Vagina (tissue), 2 donors: Measurements from ENCODE around the gene PAPPA2. TPM values are rescaled to one million over a fixed set of nuclear protein-coding genes. Genes with fewer than 3 reads are reported as not detected.
A peak's percentile ranks its signal among the peaks of the same experiment; 100 is the strongest.
"Not testable (repeated sequence)": the region's sequence is repeated elsewhere in the genome, so short reads cannot be mapped to it uniquely, and the experiment has no call there.

Experiments used
- DNase-seq, 2 donors: peaks; one replicate each; pipeline ENCODE4 v3.0.0-alpha.2; 2017; ENCODE audit errors: extremely low spot score in 2 of 2
- H3K27ac ChIP-seq: fragments of 200-600 bp; sonication (generic); one replicate; pipeline ENCODE4 v1.5.1; 2019
- H3K27me3 ChIP-seq: fragments of 200-600 bp; sonication (generic); one replicate; pipeline ENCODE4 v1.5.1; 2019
- H3K36me3 ChIP-seq, 2 donors: fragments of 200-600 bp; sonication (generic); one replicate each; pipeline ENCODE4 v1.5.1; 2017 to 2019
- H3K4me1 ChIP-seq: fragments of 200-600 bp; sonication (generic); one replicate; pipeline ENCODE4 v1.5.1; 2019
- H3K4me3 ChIP-seq, 2 donors: fragments of 200-600 bp; sonication (generic); 1 replicate in 1 of 2; 2 replicates in 1 of 2; pipeline ENCODE4 v1.5.1; 2016 to 2019
- H3K9me3 ChIP-seq: fragments of 200-600 bp; sonication (generic); one replicate; pipeline ENCODE4 v1.5.1; 2019
- POLR2A ChIP-seq, 2 donors: fragments of 450-650 bp; IDR thresholded peaks; one replicate each; pipeline ENCODE4 v1.6.1; 2017; ENCODE audit warnings: antibody characterized with exemption in 2 of 2, mild to moderate bottlenecking in 2 of 2, moderate library complexity in 2 of 2
- POLR2AphosphoS5 ChIP-seq, 2 donors: sonication (generic); formaldehyde crosslinking; IDR thresholded peaks; one replicate each; pipeline ENCODE4 v1.9.0; 2017; ENCODE audit warnings: antibody characterized with exemption in 2 of 2, mild to moderate bottlenecking in 2 of 2, low read depth in 1 of 2; ENCODE audit not compliant: insufficient read depth in 1 of 2
- intact Hi-C: fragments of 100-400 bp; cut with DNase I; formaldehyde crosslinking; loops from one replicate; pipeline ENCODE4 v1.15.1; 2023
- total RNA-seq: library from RNA; depleted of rRNA; stranded (reverse); fragments of >200 nt; gene quantifications from one replicate; pipeline ENCODE4 v1.2.3, GENCODE V29; 2016
- TF ChIP-seq, protein P1 (sequence below), 3 experiments: fragments of 450-650 bp in 2 of 3; fragments of 200-600 bp in 1 of 3; sonication (generic) in 1 of 3; IDR thresholded peaks; one replicate each; pipeline ENCODE4 v1.5.1; 2017 to 2019; ENCODE audit warnings: antibody characterized with exemption in 3 of 3, mild to moderate bottlenecking in 2 of 3, moderate library complexity in 2 of 3

PAPPA2 gene
- total RNA-seq, 1 donor from 2014 or later: 0.25 TPM

DNA sequence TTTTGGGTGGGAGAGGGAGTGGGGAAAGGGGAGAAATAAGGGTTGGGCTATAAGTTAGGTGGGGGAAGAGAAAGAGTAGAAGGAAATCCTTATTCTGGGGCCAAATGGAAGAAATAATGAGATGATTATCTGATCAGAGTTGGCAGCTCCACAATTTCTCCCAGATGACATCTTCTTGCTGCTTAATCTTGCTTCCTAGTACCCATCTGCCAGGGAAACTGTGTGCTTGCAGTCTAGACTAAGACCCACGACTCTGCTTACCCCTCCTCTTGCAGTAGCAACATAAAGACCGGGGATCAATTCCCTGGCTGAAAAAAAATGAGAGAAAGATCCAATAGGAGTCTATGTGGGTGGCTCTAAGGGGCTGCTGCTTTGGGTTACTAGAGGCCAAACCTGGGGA lies 95.6 kb downstream of the PAPPA2 start:
- Histone ChIP-seq H3K4me1 (peaks cover 17% of the 10 kb centered on the region), H3K36me3 (no peaks in the 10 kb centered on the region), H3K9me3 (no peaks in the 10 kb centered on the region), H3K4me3 (no peak overlapping the region), H3K27me3 (no peaks in the 10 kb centered on the region), H3K27ac (no peak overlapping the region)
- DNase-seq: no peak
- TF ChIP-seq, protein P1, sequence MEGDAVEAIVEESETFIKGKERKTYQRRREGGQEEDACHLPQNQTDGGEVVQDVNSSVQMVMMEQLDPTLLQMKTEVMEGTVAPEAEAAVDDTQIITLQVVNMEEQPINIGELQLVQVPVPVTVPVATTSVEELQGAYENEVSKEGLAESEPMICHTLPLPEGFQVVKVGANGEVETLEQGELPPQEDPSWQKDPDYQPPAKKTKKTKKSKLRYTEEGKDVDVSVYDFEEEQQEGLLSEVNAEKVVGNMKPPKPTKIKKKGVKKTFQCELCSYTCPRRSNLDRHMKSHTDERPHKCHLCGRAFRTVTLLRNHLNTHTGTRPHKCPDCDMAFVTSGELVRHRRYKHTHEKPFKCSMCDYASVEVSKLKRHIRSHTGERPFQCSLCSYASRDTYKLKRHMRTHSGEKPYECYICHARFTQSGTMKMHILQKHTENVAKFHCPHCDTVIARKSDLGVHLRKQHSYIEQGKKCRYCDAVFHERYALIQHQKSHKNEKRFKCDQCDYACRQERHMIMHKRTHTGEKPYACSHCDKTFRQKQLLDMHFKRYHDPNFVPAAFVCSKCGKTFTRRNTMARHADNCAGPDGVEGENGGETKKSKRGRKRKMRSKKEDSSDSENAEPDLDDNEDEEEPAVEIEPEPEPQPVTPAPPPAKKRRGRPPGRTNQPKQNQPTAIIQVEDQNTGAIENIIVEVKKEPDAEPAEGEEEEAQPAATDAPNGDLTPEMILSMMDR (IDR thresholded peaks at IDR 0.05): no peak
- TF ChIP-seq POLR2AphosphoS5 (IDR thresholded peaks at IDR 0.05; ENCODE audit: insufficient read depth in 1 of 2, low read depth in 1 of 2) (no peak), POLR2A (IDR thresholded peaks at IDR 0.05) (no peak)
- intact Hi-C loops: no loop called here

DNA sequence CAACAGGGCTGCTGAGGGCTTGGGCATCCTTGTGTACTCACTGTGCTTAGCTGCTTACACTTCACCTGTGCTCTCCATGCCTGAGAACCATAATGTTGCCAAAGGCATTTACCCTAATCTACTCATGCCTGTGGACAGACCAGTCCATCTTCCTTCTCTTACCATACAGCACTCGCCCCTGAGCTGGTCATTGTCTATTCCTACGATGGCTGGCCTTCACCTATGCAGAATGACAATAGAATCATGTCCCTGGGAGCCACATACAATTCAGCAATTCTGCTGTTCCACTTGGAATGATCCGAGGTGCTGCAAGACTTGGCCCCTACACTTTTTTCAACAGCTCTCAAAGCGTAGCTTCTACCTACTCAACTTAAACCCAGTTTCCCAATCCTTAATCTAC lies 96.5 kb downstream of the PAPPA2 start:
- peak; percentile 25 to 80 for DNase-seq
- Histone ChIP-seq H3K27me3 (no peaks in the 10 kb centered on the region), H3K4me3 (no peak overlapping the region), H3K27ac (no peak overlapping the region), H3K36me3 (no peaks in the 10 kb centered on the region), H3K9me3 (no peaks in the 10 kb centered on the region), H3K4me1 (peaks cover 17% of the 10 kb centered on the region)
- TF ChIP-seq, protein P1 (IDR thresholded peaks at IDR 0.05): no peak
- TF ChIP-seq POLR2AphosphoS5 (IDR thresholded peaks at IDR 0.05; ENCODE audit: insufficient read depth in 1 of 2, low read depth in 1 of 2): no peak
- TF ChIP-seq POLR2A (IDR thresholded peaks at IDR 0.05): no peak
- intact Hi-C loops: no loop called here

DNA sequence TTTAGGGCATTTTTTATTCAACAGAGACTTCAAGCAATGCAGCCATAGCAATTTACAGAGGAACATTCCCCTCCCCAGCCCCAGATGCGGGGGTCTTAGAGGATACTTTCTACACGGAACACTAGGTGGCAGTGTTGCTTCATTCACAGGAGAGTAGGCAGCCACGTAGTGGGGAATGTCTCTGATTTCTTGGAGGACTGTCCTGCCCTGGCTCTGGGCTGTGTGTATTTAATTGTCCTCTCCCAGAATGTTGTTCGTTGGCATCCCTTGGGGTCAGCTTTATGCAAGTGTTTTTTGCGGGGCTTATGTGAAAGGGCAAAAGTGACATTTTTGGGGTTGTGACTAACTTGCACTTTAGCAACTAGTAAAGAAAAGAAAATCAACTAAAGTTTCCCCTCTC lies 96.9 kb downstream of the PAPPA2 start:
- TF ChIP-seq POLR2A (IDR thresholded peaks at IDR 0.05): no peak
- TF ChIP-seq, protein P1 (IDR thresholded peaks at IDR 0.05): peak; percentile 46 to 88 (median 76)
- no peaks in the 10 kb centered on the region for H3K27me3 ChIP-seq
- H3K4me1 ChIP-seq: peaks cover 17% of the 10 kb centered on the region
- peak; percentile 34 to 88 for DNase-seq
- H3K4me3 ChIP-seq: no peak overlapping the region
- peak overlapping the region; percentile 17 for H3K27ac ChIP-seq
- no peaks in the 10 kb centered on the region for H3K36me3 ChIP-seq
- no peaks in the 10 kb centered on the region for H3K9me3 ChIP-seq
- intact Hi-C loops: loop anchor here (10.0 kb wide), 1 partner anchor 135 kb away; no protein-coding TSS in a partner anchor

DNA sequence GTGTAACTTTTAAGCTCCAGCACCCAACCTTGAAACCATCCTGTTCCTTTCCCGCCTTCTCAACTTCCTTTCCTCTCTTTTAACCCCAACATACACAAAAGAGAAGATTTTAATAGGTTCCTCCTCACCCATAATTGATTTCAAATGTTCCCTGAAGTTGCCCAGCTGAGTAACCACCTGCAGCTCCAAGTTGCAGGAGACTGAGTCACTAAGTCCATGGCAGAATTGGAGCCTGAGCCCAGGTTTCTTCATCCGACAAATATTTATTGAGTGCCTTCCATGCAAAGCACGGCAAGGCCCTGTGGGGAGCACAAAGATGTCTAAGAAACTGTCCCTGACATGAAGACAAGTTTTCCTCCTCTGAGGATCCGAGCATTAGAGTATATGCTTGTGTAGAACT lies 97.7 kb downstream of the PAPPA2 start:
- Histone ChIP-seq H3K4me1 (peaks cover 19% of the 10 kb centered on the region), H3K4me3 (no peak overlapping the region), H3K27ac (no peak overlapping the region), H3K9me3 (no peaks in the 10 kb centered on the region), H3K36me3 (no peaks in the 10 kb centered on the region), H3K27me3 (no peaks in the 10 kb centered on the region)
- TF ChIP-seq POLR2AphosphoS5 (IDR thresholded peaks at IDR 0.05; ENCODE audit: insufficient read depth in 1 of 2, low read depth in 1 of 2): no peak
- TF ChIP-seq, protein P1 (IDR thresholded peaks at IDR 0.05): no peak
- no peak for TF ChIP-seq POLR2A (IDR thresholded peaks at IDR 0.05)
- intact Hi-C loops: loop anchor here (10.0 kb wide), 1 partner anchor 134 kb away; no protein-coding TSS in a partner anchor
- DNase-seq: peak in 1 of 2 donors; percentile 46

DNA sequence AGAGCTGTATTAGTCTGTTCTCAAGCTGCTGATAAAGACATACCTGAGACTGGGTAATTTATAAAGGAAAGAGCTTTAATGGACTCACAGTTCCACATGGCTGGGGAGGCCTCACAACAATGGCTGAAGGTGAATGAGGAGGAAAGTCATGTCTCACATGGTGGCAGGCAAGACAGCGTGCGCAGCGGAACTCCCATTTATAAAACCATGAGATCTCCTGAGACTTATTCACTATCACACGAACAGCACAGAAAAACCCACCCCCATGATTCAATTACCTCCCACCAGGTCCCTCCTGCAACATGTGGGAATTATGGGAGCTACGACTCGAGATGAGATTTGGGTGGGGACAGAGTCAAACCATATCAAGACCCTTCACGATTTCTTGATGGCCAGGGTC lies 98.8 kb downstream of the PAPPA2 start:
- not testable (repeated sequence) for H3K36me3 ChIP-seq, H3K9me3 ChIP-seq, H3K4me3 ChIP-seq, H3K27me3 ChIP-seq, H3K27ac ChIP-seq
- peak in 1 of 2 donors; percentile 40 for DNase-seq
- intact Hi-C loops: loop anchor here (10.0 kb wide), 1 partner anchor 133 kb away; no protein-coding TSS in a partner anchor
- H3K4me1 ChIP-seq: peaks cover 30% of the 10 kb centered on the region
